ENCODE data around the gene ZBTB7A.

ZBTB7A gene

GRCh38 chr19:4025317-4025716 lies 41.4 kb downstream of the ZBTB7A start:
- no peak overlapping the region for H3K4ac ChIP-seq (ENCODE audit: low read depth in 1 of 2, low read length in 2 of 2)
- H2BK12ac ChIP-seq (ENCODE audit: low read length in 2 of 2) = no peak overlapping the region
- H2BK5ac ChIP-seq (ENCODE audit: low read depth, low read length, poor library complexity, severe bottlenecking) = no peak overlapping the region
- H4K8ac ChIP-seq (ENCODE audit: low read length) = no peak overlapping the region
- H2AK5ac ChIP-seq (ENCODE audit: low read length, severe bottlenecking) = no peak overlapping the region
- H2BK15ac ChIP-seq (ENCODE audit: low read depth, poor library complexity, severe bottlenecking) = no peak overlapping the region
- H3K27ac ChIP-seq (ENCODE audit: low read length, poor library complexity, severe bottlenecking) = no peak overlapping the region
- no peak overlapping the region for H3K4me2 ChIP-seq (ENCODE audit: low read length, poor library complexity, severe bottlenecking)
- WGBS = 76% methylated on average over 11 of the region's 11 CpGs
- H3K23ac ChIP-seq (ENCODE audit: low read length in 2 of 2) = no peak overlapping the region
- no peak overlapping the region for H3K9ac ChIP-seq (ENCODE audit: low read length)
- DNase-seq = no peak
- no peaks in the 10 kb centered on the region for H3K9me3 ChIP-seq (ENCODE audit: control insufficient read depth, low read length)
- H3K14ac ChIP-seq (ENCODE audit: low read length in 2 of 2) = no peak overlapping the region
- H3K4me1 ChIP-seq (ENCODE audit: control insufficient read depth, insufficient read depth, low read depth, low read length) = no peaks in the 10 kb centered on the region
- no peak overlapping the region for H3K18ac ChIP-seq (ENCODE audit: low read depth in 1 of 2, low read length in 2 of 2)
- no peak overlapping the region for H4K91ac ChIP-seq (ENCODE audit: low read length)
- no peaks in the 10 kb centered on the region for H3K27me3 ChIP-seq (ENCODE audit: control insufficient read depth in 1 of 2, insufficient read depth in 1 of 2, low read length in 2 of 2)
- H2BK120ac ChIP-seq (ENCODE audit: low read depth, low read length) = no peak overlapping the region
- H3K36me3 ChIP-seq (ENCODE audit: control insufficient read depth in 1 of 2, insufficient read depth in 2 of 2, low read depth in 1 of 2, low read length in 2 of 2) = peaks cover 37 to 66% of the 10 kb centered on the region in 2 experiments
- H3K79me1 ChIP-seq (replicated peaks; ENCODE audit: low read length, poor library complexity, severe bottlenecking) = peaks cover 46% of the 10 kb centered on the region
- H3K4me3 ChIP-seq (ENCODE audit: insufficient read depth in 1 of 2, low read depth in 1 of 2, low read length in 2 of 2) = no peak overlapping the region
- no peak overlapping the region for H2AFZ ChIP-seq (ENCODE audit: low read depth, low read length)

GRCh38 chr19:4023600-4024398 lies 42.9 kb downstream of the ZBTB7A start:
- Histone ChIP-seq H3K23ac (ENCODE audit: low read length in 2 of 2) (peak overlapping the region; percentile 2 to 74), H2BK5ac (ENCODE audit: low read depth, low read length, poor library complexity, severe bottlenecking) (no peak overlapping the region), H2BK12ac (ENCODE audit: low read length in 2 of 2) (no peak overlapping the region), H3K36me3 (ENCODE audit: control insufficient read depth in 1 of 2, insufficient read depth in 2 of 2, low read depth in 1 of 2, low read length in 2 of 2) (peaks cover 34 to 68% of the 10 kb centered on the region in 2 experiments), H3K9ac (ENCODE audit: low read length) (no peak overlapping the region), H3K4me2 (ENCODE audit: low read length, poor library complexity, severe bottlenecking) (no peak overlapping the region), H2AFZ (ENCODE audit: low read depth, low read length) (no peak overlapping the region), H3K14ac (ENCODE audit: low read length in 2 of 2) (no peak overlapping the region), H3K4ac (ENCODE audit: low read depth in 1 of 2, low read length in 2 of 2) (no peak overlapping the region), H3K18ac (ENCODE audit: low read depth in 1 of 2, low read length in 2 of 2) (no peak overlapping the region), H4K8ac (ENCODE audit: low read length) (no peak overlapping the region), H3K9me3 (ENCODE audit: control insufficient read depth, low read length) (no peaks in the 10 kb centered on the region), H3K4me3 (ENCODE audit: insufficient read depth in 1 of 2, low read depth in 1 of 2, low read length in 2 of 2) (no peak overlapping the region), H3K79me1 (replicated peaks; ENCODE audit: low read length, poor library complexity, severe bottlenecking) (peaks cover 50% of the 10 kb centered on the region), H3K27me3 (ENCODE audit: control insufficient read depth in 1 of 2, insufficient read depth in 1 of 2, low read length in 2 of 2) (no peaks in the 10 kb centered on the region), H2BK120ac (ENCODE audit: low read depth, low read length) (no peak overlapping the region), H2BK15ac (ENCODE audit: low read depth, poor library complexity, severe bottlenecking) (no peak overlapping the region), H3K27ac (ENCODE audit: low read length, poor library complexity, severe bottlenecking) (no peak overlapping the region), H2AK5ac (ENCODE audit: low read length, severe bottlenecking) (no peak overlapping the region), H3K4me1 (ENCODE audit: control insufficient read depth, insufficient read depth, low read depth, low read length) (peaks cover 1% of the 10 kb centered on the region), H4K91ac (ENCODE audit: low read length) (no peak overlapping the region)
- 82% methylated on average over 34 of the region's 34 CpGs for WGBS
- DNase-seq = no peak

GRCh38 chr19:4019578-4019977 lies 47.1 kb downstream of the ZBTB7A start:
- Histone ChIP-seq H3K36me3 (ENCODE audit: control insufficient read depth in 1 of 2, insufficient read depth in 2 of 2, low read depth in 1 of 2, low read length in 2 of 2) (peaks cover 26 to 72% of the 10 kb centered on the region in 2 experiments), H2BK15ac (ENCODE audit: low read depth, poor library complexity, severe bottlenecking) (no peak overlapping the region), H3K18ac (ENCODE audit: low read depth in 1 of 2, low read length in 2 of 2) (no peak overlapping the region), H3K14ac (ENCODE audit: low read length in 2 of 2) (no peak overlapping the region), H3K9ac (ENCODE audit: low read length) (no peak overlapping the region), H3K23ac (ENCODE audit: low read length in 2 of 2) (no peak overlapping the region), H3K4me2 (ENCODE audit: low read length, poor library complexity, severe bottlenecking) (no peak overlapping the region), H2AFZ (ENCODE audit: low read depth, low read length) (no peak overlapping the region), H2AK5ac (ENCODE audit: low read length, severe bottlenecking) (no peak overlapping the region), H2BK12ac (ENCODE audit: low read length in 2 of 2) (no peak overlapping the region), H3K4me1 (ENCODE audit: control insufficient read depth, insufficient read depth, low read depth, low read length) (peaks cover 34% of the 10 kb centered on the region), H3K4me3 (ENCODE audit: insufficient read depth in 1 of 2, low read depth in 1 of 2, low read length in 2 of 2) (no peak overlapping the region), H3K27ac (ENCODE audit: low read length, poor library complexity, severe bottlenecking) (no peak overlapping the region), H4K91ac (ENCODE audit: low read length) (no peak overlapping the region), H2BK120ac (ENCODE audit: low read depth, low read length) (no peak overlapping the region), H4K8ac (ENCODE audit: low read length) (no peak overlapping the region), H3K9me3 (ENCODE audit: control insufficient read depth, low read length) (no peaks in the 10 kb centered on the region), H2BK5ac (ENCODE audit: low read depth, low read length, poor library complexity, severe bottlenecking) (no peak overlapping the region), H3K79me1 (replicated peaks; ENCODE audit: low read length, poor library complexity, severe bottlenecking) (peaks cover 48% of the 10 kb centered on the region), H3K4ac (ENCODE audit: low read depth in 1 of 2, low read length in 2 of 2) (no peak overlapping the region), H3K27me3 (ENCODE audit: control insufficient read depth in 1 of 2, insufficient read depth in 1 of 2, low read length in 2 of 2) (no peaks in the 10 kb centered on the region)
- WGBS = 93% methylated on average over 17 of the region's 17 CpGs
- no peak for DNase-seq

GRCh38 chr19:4018775-4019504 lies 47.8 kb downstream of the ZBTB7A start:
- no peak overlapping the region for H4K8ac ChIP-seq (ENCODE audit: low read length)
- no peak overlapping the region for H3K14ac ChIP-seq (ENCODE audit: low read length in 2 of 2)
- no peak overlapping the region for H3K18ac ChIP-seq (ENCODE audit: low read depth in 1 of 2, low read length in 2 of 2)
- no peak overlapping the region for H2AFZ ChIP-seq (ENCODE audit: low read depth, low read length)
- H3K4me1 ChIP-seq (ENCODE audit: control insufficient read depth, insufficient read depth, low read depth, low read length) = peaks cover 37% of the 10 kb centered on the region
- H3K27ac ChIP-seq (ENCODE audit: low read length, poor library complexity, severe bottlenecking) = no peak overlapping the region
- no peak overlapping the region for H2BK5ac ChIP-seq (ENCODE audit: low read depth, low read length, poor library complexity, severe bottlenecking)
- WGBS = 95% methylated on average over 19 of the region's 19 CpGs
- H3K9me3 ChIP-seq (ENCODE audit: control insufficient read depth, low read length) = no peaks in the 10 kb centered on the region
- no peak overlapping the region for H3K4me3 ChIP-seq (ENCODE audit: insufficient read depth in 1 of 2, low read depth in 1 of 2, low read length in 2 of 2)
- no peak overlapping the region for H3K23ac ChIP-seq (ENCODE audit: low read length in 2 of 2)
- no peak overlapping the region for H2BK15ac ChIP-seq (ENCODE audit: low read depth, poor library complexity, severe bottlenecking)
- no peak overlapping the region for H3K4me2 ChIP-seq (ENCODE audit: low read length, poor library complexity, severe bottlenecking)
- no peak overlapping the region for H2BK12ac ChIP-seq (ENCODE audit: low read length in 2 of 2)
- H3K9ac ChIP-seq (ENCODE audit: low read length) = no peak overlapping the region
- peaks cover 28 to 72% of the 10 kb centered on the region in 2 experiments for H3K36me3 ChIP-seq (ENCODE audit: control insufficient read depth in 1 of 2, insufficient read depth in 2 of 2, low read depth in 1 of 2, low read length in 2 of 2)
- peaks cover 47% of the 10 kb centered on the region for H3K79me1 ChIP-seq (replicated peaks; ENCODE audit: low read length, poor library complexity, severe bottlenecking)
- H3K4ac ChIP-seq (ENCODE audit: low read depth in 1 of 2, low read length in 2 of 2) = no peak overlapping the region
- H2BK120ac ChIP-seq (ENCODE audit: low read depth, low read length) = no peak overlapping the region
- no peak overlapping the region for H4K91ac ChIP-seq (ENCODE audit: low read length)
- H2AK5ac ChIP-seq (ENCODE audit: low read length, severe bottlenecking) = no peak overlapping the region
- no peaks in the 10 kb centered on the region for H3K27me3 ChIP-seq (ENCODE audit: control insufficient read depth in 1 of 2, insufficient read depth in 1 of 2, low read length in 2 of 2)
- no peak for DNase-seq

Data from mesenchymal stem cell (in vitro differentiated cells and primary cell).